D721Med (cell line): Measurements from ENCODE around the gene CUX1.
"Not testable (repeated sequence)": the region's sequence is repeated elsewhere in the genome, so short reads cannot be mapped to it uniquely, and the experiment has no call there.

Experiments used
- DNase-seq: peaks from one replicate; pipeline ENCODE4 v3.0.0; 2011; ENCODE audit warnings: low spot score; ENCODE audit not compliant: insufficient read length
- FAIRE-seq: peaks from 2 replicates; lab custom pipeline; 2011; peaks lifted over from hg19 to GRCh38; lab: Jason Lieb, UNC
- CTCF ChIP-seq: IDR thresholded peaks from 2 replicates; pipeline ENCODE4 v1.5.1; 2012; ENCODE audit warnings: mild to moderate bottlenecking, control low read depth; ENCODE audit not compliant: insufficient read depth; ENCODE audit errors: missing control alignments

The CUX1 gene

GRCh38 chr7:102297487-102298218 lies 480.2 kb downstream of the CUX1 start:
- FAIRE-seq (no peak), DNase-seq (no peak)
- TF ChIP-seq CTCF = no peak

- no peak for DNase-seq
- no peak for FAIRE-seq
- TF ChIP-seq CTCF = no peak
Measured at GRCh38 chr7:102300643-102301221, 483.3 kb downstream of the CUX1 start.

GRCh38 chr7:102301367-102301766 lies 483.9 kb downstream of the CUX1 start:
- FAIRE-seq, DNase-seq: not testable (repeated sequence)

- FAIRE-seq = no peak
- TF ChIP-seq CTCF = no peak
- no peak for DNase-seq
Measured at GRCh38 chr7:102302025-102302424, 484.6 kb downstream of the CUX1 start.

GRCh38 chr7:102303669-102304422 lies 486.4 kb downstream of the CUX1 start:
- no peak for DNase-seq
- TF ChIP-seq CTCF = peak; percentile 1
- FAIRE-seq = no peak

- TF ChIP-seq CTCF = no peak
- DNase-seq = no peak
- FAIRE-seq = no peak
Measured at GRCh38 chr7:102304668-102305067, 487.2 kb downstream of the CUX1 start.

- DNase-seq = no peak
- TF ChIP-seq CTCF = no peak
- FAIRE-seq = no peak
Measured at GRCh38 chr7:102305414-102306268, 488.2 kb downstream of the CUX1 start.
